HG02973 (cell line): ENCODE measurements around the gene NDUFA5.
"Not testable (repeated sequence)": the region's sequence is repeated elsewhere in the genome, so short reads cannot be mapped to it uniquely, and the experiment has no call there.

Experiments used
- ATAC-seq: cut with Tn5 transposase; IDR thresholded peaks from one replicate; pipeline ENCODE4 v1.9.1; 2021; ENCODE audit warnings: moderate library complexity; ENCODE audit not compliant: unreplicated experiment

NDUFA5 gene

DNA sequence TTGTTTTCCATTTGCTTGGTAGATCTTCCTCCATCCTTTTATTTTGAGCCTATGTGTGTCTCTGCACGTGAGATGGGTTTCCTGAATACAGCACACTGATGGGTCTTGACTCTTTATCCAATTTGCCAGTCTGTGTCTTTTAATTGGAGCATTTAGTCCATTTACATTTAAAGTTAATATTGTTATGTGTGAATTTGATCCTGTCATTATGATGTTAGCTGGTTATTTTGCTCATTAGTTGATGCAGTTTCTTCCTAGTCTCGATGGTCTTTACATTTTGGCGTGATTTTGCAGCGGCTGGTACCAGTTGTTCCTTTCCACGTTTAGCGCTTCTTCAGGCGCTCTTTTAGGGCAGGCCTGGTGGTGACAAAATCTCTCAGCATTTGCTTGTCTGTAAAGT lies 31.1 kb downstream of the NDUFA5 start:
- not testable (repeated sequence) for ATAC-seq

DNA sequence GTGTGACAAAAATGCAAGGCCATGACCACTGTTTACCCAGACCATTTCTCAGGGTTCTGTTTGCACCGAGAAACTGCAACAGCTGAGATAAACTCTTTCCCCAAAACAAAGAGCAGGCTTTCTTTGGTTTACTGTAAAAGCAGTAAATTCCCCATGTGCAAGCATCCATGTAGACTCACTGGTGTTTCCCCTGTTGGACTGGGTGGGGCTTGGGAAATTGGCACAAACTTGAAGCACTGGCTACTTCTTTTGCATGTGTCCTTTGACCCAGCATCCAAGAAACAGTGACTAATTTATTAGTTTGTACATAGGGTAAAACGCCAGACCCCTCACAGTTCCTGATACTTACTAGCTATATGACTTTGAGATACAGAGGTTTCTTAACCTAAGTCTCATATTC lies 35.6 kb downstream of the NDUFA5 start:
- ATAC-seq: no peak

DNA sequence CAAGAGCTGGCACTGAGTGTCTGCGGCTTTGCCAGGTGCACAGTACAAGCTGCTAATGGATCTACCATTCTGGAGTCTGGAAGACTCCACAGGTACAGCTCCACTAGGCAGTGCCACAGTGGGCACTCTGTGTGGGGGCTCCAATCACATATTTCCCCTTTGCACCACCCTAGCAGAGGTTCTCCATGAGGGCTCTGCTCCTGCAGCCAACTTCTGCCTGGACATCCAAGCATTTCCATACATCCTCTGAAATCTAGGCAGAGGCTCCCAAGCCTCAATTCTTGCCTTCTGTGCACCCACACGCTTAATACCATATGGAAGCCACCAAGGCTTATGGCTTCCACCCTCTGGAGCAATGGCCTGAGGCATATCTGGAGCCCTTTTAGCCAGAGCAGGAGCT lies 52.4 kb downstream of the NDUFA5 start:
- ATAC-seq: no peak

DNA sequence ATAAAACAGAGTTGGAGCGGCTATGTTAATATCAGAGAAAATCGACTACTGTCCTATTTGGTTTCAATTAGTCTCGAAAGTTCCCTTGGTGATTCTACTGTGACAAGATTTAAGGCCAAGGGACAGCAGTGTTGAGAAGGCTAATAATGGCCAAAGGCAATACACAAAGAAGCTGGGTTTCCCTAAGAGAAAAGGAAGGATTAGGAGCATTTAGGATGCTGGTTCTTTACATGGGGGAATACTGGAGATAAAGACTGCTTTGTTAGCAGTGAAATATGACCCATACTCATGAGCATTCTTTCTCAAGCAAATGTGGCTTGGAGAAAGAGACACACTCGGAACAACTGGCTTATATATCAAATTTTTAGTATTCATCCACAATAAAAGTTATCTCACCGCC lies 55.4 kb downstream of the NDUFA5 start:
- ATAC-seq: no peak

DNA sequence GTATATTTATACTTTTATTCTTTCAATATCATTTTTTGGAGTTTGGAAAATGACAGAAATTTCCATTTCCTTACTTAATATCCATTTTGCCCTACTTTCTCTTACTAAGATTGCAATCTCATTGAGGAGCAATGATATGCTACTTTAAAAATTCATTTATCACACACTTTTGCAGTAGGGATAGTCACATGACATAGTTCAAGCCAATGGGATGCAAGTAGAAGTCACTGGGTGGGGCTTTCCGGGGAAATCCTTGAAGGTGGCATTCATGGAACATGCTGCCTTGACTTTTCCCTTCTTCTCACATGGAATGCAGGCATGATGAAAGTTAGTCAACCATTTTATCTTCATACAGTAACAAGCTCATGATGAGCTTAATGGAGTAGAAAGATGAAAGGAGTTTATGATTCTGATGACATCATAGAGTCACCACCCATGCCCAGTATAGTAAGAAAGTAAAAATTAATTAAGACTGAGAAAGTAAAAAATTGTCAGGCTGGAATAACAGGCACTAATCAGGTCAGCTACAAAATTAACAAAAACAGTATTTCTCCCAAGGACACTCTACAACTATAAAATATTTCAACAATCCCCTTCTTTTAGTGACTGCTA lies 56.6 kb downstream of the NDUFA5 start:
- ATAC-seq: no peak

DNA sequence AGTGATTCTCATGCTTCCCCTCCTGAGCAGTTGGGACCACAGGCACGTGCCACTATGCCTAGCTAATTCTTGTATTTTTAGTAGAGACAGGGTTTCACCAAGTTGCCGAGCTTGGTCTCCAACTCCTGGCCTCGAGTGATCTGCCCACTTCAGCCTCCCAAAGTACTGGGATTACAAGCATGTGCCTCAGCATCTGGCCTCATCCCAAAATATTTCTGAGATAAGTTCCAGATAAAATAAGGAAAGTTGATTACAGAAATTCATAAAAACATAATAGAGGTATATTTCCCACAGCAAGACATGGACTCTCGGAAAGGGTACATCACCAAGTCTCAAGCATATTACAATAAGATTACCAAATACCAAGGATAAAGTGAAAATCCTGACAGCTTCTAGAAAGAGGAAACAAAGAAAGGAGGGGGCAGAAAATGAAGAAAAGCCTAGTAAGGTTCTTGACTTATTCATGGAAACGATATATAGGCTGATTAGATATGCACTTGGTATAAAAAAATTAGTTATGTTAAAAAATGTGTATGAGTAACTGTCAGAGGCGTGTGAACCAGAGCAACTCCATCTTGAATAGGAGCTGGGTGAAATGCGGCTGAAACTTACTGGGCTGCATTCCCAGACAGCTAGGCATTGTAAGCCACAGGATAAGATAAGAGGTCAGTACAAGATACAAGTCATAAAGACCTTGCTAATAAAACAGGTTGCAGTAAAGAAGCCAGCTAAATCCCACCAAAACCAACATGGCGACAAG lies 58.2 kb downstream of the NDUFA5 start:
- no peak for ATAC-seq

DNA sequence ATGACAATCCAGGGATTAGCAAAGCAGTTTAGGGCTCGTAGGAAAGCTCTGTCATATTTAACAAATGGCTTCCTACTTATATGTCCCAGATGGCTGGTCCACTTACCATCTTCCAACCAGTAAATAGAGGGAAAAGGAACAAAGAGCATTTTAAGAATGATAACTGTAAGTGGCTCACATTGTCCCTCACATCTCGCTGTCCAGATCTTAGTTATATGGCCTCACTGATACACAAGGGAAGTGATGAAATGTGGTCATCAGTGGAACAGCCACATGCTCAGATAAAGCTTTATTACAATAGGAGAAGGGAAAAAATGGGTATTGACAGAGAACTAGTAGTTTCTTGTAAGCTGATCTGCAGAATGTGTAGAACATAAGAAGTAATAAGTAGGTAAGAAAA lies 59.0 kb downstream of the NDUFA5 start:
- no peak for ATAC-seq

DNA sequence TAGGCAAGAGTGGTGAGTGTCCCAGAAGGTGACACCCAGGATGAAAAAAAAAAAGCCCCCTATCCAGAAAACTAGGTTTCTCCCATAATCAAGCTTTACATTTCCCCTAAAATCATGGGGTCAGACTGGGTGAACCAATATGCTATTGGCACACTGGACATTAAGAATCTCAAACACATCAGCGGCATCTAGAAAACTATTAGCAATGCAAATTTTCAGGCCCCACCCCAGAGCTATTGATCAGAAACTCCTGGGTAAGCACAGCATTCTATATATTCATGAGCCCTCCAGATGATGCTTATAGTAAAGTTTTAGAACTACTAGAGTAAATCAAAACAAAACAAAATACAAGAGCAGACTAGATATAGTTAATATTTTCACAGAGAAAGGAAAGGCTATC lies 59.6 kb downstream of the NDUFA5 start:
- ATAC-seq: no peak

DNA sequence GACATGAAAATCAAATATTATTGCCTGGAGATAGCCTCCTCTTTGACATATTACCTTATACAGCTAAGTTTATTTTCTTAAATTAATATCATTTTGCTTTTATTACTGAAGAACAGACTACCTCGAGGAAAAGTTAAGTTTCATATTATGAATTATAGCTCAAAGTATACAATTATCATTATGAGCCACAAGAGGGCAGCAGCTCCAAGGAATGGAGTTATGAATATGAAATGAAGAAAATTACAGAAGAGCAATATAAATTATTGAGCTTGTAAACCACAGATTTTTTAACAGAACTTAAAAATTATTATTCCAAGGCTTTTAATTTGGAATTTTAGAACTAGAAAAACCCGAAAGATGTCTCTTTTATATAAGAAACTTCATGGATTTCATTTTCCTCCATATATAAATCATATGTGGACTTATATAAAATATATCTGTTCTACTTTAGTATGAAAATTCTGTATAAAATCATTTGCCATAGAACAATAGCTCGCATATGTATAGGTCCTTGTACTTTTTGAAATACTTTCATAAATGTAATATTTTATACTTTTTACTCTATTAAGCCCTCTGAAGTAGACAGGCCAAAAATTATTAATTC lies 63.3 kb downstream of the NDUFA5 start:
- peak; percentile 65 for ATAC-seq

DNA sequence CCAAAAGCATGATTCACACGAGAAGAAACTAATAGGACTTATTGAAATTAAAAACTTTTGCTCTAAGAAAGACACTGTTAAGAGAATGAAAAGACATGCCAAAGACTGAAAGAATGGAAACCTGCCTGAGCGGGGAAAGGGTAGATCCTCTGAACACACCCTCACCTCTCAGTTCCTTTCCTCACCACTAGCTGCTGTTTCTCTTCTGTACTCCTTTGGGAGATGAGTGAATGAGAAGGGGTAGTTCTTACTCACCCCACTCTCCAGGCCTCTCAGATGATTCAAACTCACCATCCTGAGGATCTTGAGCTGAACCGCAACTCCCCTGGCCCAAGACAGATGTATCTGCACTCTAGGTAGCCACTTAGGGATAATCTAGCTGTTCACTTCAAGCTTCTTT lies 65.1 kb downstream of the NDUFA5 start:
- peak; percentile 85 for ATAC-seq
